HCT116 (cell line): Measurements from ENCODE around the gene ASB15. TPM values are rescaled to one million over a fixed set of nuclear protein-coding genes. Genes with fewer than 3 reads are reported as not detected.

Experiments
- ATAC-seq: fragments of 200-7000 bp; cut with Tn5 transposase; 2 replicates; pipeline ENCODE4 v1.9.1; 2020; ENCODE audit warnings: mild to moderate bottlenecking, moderate library complexity
- BruUV-seq: library from RNA; stranded (reverse); fragments of 400-500 nt; replicated peaks from 2 replicates; lab custom pipeline; 2021; lab: Mats Ljungman, UMichigan
- CTCF ChIA-PET: fragments of 300-600 bp; sonication (Branson Sonifier 250); formaldehyde crosslinking; loops from one replicate; lab custom pipeline; 2021; ENCODE audit warnings: antibody characterized with exemption; lab: Charles Lee
- POLR2A ChIA-PET: fragments of 300-600, 350-600 bp; sonication (Branson Sonifier 250); formaldehyde crosslinking; loops from one replicate; lab custom pipeline; 2021; ENCODE audit warnings: antibody characterized with exemption; lab: Charles Lee
- RAD21 ChIA-PET, 2 experiments: fragments of 300-600 bp; sonication (Branson Sonifier 250); formaldehyde crosslinking; loops; one replicate each; lab custom pipeline; 2023; ENCODE audit warnings: low total read pairs in 2 of 2; ENCODE audit not compliant: uncharacterized antibody in 2 of 2, unreplicated experiment in 2 of 2, low non-redundant PET in 1 of 2; lab: Charles Lee
- DNase-seq: peaks from one replicate; pipeline ENCODE4 v3.0.0-alpha.2; 2010; ENCODE audit warnings: low read depth, low spot score
- H2AFZ ChIP-seq: fragments of 200-600 bp; shearing (Covaris generic), sonication (generic); 2 replicates; pipeline ENCODE4 v1.6.1; 2017; ENCODE audit warnings: low read depth, mixed run types, mixed read lengths, antibody characterized with exemption, low read length; ENCODE audit not compliant: poor library complexity, severe bottlenecking
- H3K27ac ChIP-seq: 2 replicates; pipeline ENCODE4 v1.5.1; 2012; ENCODE audit warnings: low read depth, low read length
- H3K27me3 ChIP-seq: fragments of 200-600 bp; sonication (generic); 2 replicates; pipeline ENCODE4 v1.6.1; 2016; ENCODE audit warnings: mixed run types, low read length, mixed read lengths; ENCODE audit not compliant: insufficient read depth
- H3K36me3 ChIP-seq, 2 experiments: fragments of 200-500 bp in 1 of 2; fragments of 200-600 bp in 1 of 2; sonication (Bioruptor generic) in 1 of 2; sonication (generic) in 1 of 2; 2 replicates each; pipeline versions ENCODE4 v1.5.1 to v1.6.1; 2014 to 2016; ENCODE audit warnings: low read length in 2 of 2, inconsistent platforms in 1 of 2, mixed read lengths in 1 of 2, mixed run types in 1 of 2; ENCODE audit not compliant: insufficient read depth in 2 of 2, control insufficient read depth in 1 of 2
- H3K4me1 ChIP-seq, 2 experiments: fragments of 200-600 bp in 1 of 2; sonication (generic) in 1 of 2; 2 replicates each; pipeline versions ENCODE4 v1.5.1 to v1.6.1; 2012 to 2017; ENCODE audit warnings: low read length in 2 of 2, inconsistent platforms in 1 of 2, mild to moderate bottlenecking in 1 of 2, mixed read lengths in 1 of 2, mixed run types in 1 of 2, moderate library complexity in 1 of 2; ENCODE audit not compliant: insufficient read depth in 2 of 2, control insufficient read depth in 1 of 2
- H3K4me2 ChIP-seq: fragments of 200-600 bp; sonication (generic); 2 replicates; pipeline ENCODE4 v1.6.1; 2017; ENCODE audit warnings: mixed run types, low read length, mixed read lengths
- H3K4me3 ChIP-seq, 2 experiments: fragments of 200-600 bp in 1 of 2; sonication (generic) in 1 of 2; replicated peaks in 1 of 2; 2 replicates each; pipeline ENCODE4 v1.5.1; 2011 to 2016; ENCODE audit warnings: low read length in 2 of 2, control low read depth in 1 of 2, low read depth in 1 of 2, mild to moderate bottlenecking in 1 of 2, mixed read lengths in 1 of 2, mixed run types in 1 of 2
- H3K79me2 ChIP-seq: fragments of 200-600 bp; sonication (generic); 2 replicates; pipeline ENCODE4 v1.6.1; 2017; ENCODE audit warnings: mild to moderate bottlenecking, mixed run types, low read length, moderate library complexity, mixed read lengths; ENCODE audit not compliant: insufficient read depth
- H3K9ac ChIP-seq: fragments of 200-600 bp; sonication (generic); 2 replicates; pipeline ENCODE4 v1.6.1; 2016; ENCODE audit warnings: low read length, mixed read lengths
- H3K9me2 ChIP-seq: fragments of 200-600 bp; sonication (generic), shearing (Covaris generic); 2 replicates; pipeline ENCODE4 v1.6.1; 2017; ENCODE audit warnings: mixed run types, mild to moderate bottlenecking, moderate library complexity; ENCODE audit not compliant: insufficient read depth
- H3K9me3 ChIP-seq, 2 experiments: fragments of 200-500 bp in 1 of 2; fragments of 200-600 bp in 1 of 2; sonication (Bioruptor generic) in 1 of 2; sonication (generic) in 1 of 2; 2 replicates each; pipeline ENCODE4 v1.6.1; 2014 to 2017; ENCODE audit warnings: low read length in 2 of 2, mixed read lengths in 2 of 2, inconsistent platforms in 1 of 2, low read depth in 1 of 2, mild to moderate bottlenecking in 1 of 2, mixed run types in 1 of 2, moderate library complexity in 1 of 2; ENCODE audit not compliant: control insufficient read depth in 1 of 2, insufficient read depth in 1 of 2
- H4K20me1 ChIP-seq: fragments of 200-600 bp; sonication (generic), shearing (Covaris generic); 2 replicates; pipeline ENCODE4 v1.6.1; 2017; ENCODE audit warnings: mixed run types, mild to moderate bottlenecking, moderate library complexity; ENCODE audit not compliant: insufficient read depth
- CBX3 ChIP-seq: IDR thresholded peaks from 2 replicates; pipeline ENCODE4 v1.6.1; 2012; ENCODE audit warnings: low read depth
- CEBPB ChIP-seq: IDR thresholded peaks from 2 replicates; pipeline ENCODE4 v1.6.1; 2012; ENCODE audit warnings: low read depth
- CTCF ChIP-seq, 3 experiments: fragments of 200-600 bp in 1 of 3; sonication (generic) in 1 of 3; IDR thresholded peaks in 2 of 3; conservative IDR thresholded peaks in 1 of 3; 2 replicates each; pipeline ENCODE4 v1.5.1; 2012 to 2017; ENCODE audit warnings: low read depth in 2 of 3, low read length in 2 of 3, antibody characterized with exemption in 1 of 3, borderline replicate concordance in 1 of 3, control low read depth in 1 of 3, mild to moderate bottlenecking in 1 of 3, mixed read lengths in 1 of 3, mixed run types in 1 of 3, moderate library complexity in 1 of 3; ENCODE audit not compliant: insufficient read depth in 1 of 3
- ELF1 ChIP-seq: IDR thresholded peaks from 2 replicates; pipeline ENCODE4 v1.6.1; 2012; ENCODE audit warnings: low read depth, borderline replicate concordance
- EZH2phosphoT487 ChIP-seq: fragments of 200-600 bp; IDR thresholded peaks from 2 replicates; pipeline ENCODE4 v1.6.1; 2018; ENCODE audit warnings: antibody characterized with exemption, borderline replicate concordance
- FOSL1 ChIP-seq: IDR thresholded peaks from 2 replicates; pipeline ENCODE4 v1.6.1; 2012; ENCODE audit warnings: low read depth
- JUND ChIP-seq: IDR thresholded peaks from 2 replicates; pipeline ENCODE4 v1.6.1; 2012
- MAX ChIP-seq: IDR thresholded peaks from 2 replicates; pipeline ENCODE4 v1.6.1; 2012
- POLR2A ChIP-seq: IDR thresholded peaks from 2 replicates; pipeline ENCODE4 v1.7.0; 2011; ENCODE audit warnings: borderline replicate concordance; ENCODE audit not compliant: insufficient read depth, insufficient read length; ENCODE audit errors: extremely low read depth
- POLR2AphosphoS5 ChIP-seq: IDR thresholded peaks from 2 replicates; pipeline ENCODE4 v1.6.1; 2011; ENCODE audit warnings: mild to moderate bottlenecking, low read depth, low read length, moderate library complexity
- RAD21 ChIP-seq: IDR thresholded peaks from 2 replicates; pipeline ENCODE4 v1.6.1; 2012; ENCODE audit warnings: low read depth, mild to moderate bottlenecking
- REST ChIP-seq: IDR thresholded peaks from 2 replicates; pipeline ENCODE4 v1.6.1; 2012; ENCODE audit warnings: low read depth
- SRF ChIP-seq: IDR thresholded peaks from 2 replicates; pipeline ENCODE4 v1.6.1; 2012; ENCODE audit warnings: low read depth
- YY1 ChIP-seq: IDR thresholded peaks from 2 replicates; pipeline ENCODE4 v1.6.1; 2011; ENCODE audit warnings: low read length, low read depth, moderate library complexity, mild to moderate bottlenecking; ENCODE audit not compliant: insufficient replicate concordance; ENCODE audit errors: extremely low read depth
- ZBTB33 ChIP-seq: IDR thresholded peaks from 2 replicates; pipeline ENCODE4 v1.6.1; 2011; ENCODE audit warnings: mild to moderate bottlenecking, low read length, moderate library complexity; ENCODE audit not compliant: insufficient replicate concordance; ENCODE audit errors: extremely low read depth
- ZNF274 ChIP-seq: fragments of 200-500 bp; sonication (Bioruptor generic); IDR thresholded peaks from 2 replicates; pipeline ENCODE4 v1.6.1; 2014; ENCODE audit warnings: mild to moderate bottlenecking, low read depth, low read length, inconsistent platforms
- intact Hi-C: fragments of 100-400 bp; cut with micrococcal nuclease; formaldehyde crosslinking; loops from 2 replicates; pipeline ENCODE4 v1.10.0; 2022
- total RNA-seq: library from RNA; stranded (reverse); gene quantifications from one replicate; pipeline ENCODE4 v1.2.1, GENCODE V29; 2021; ENCODE audit not compliant: unreplicated experiment

ASB15 gene
- total RNA-seq, 1 experiment from 2014 or later = not detected

- POLR2A ChIA-PET = no interaction called here
- CTCF ChIA-PET = no interaction called here
- H3K79me2 ChIP-seq = no peaks in the 10 kb centered on the region
These were observed 32.1 kb upstream of the ASB15 start for GRCh38 chr7:123569352-123570010.

More at GRCh38 chr7:123569352-123570010, 32.1 kb upstream of the ASB15 start:
- H4K20me1 ChIP-seq = no peaks in the 10 kb centered on the region
- TF ChIP-seq CBX3 = no peak
- TF ChIP-seq ZNF274 = no peak
- TF ChIP-seq CEBPB = no peak
- TF ChIP-seq YY1 = no peak
- TF ChIP-seq FOSL1 = no peak
- TF ChIP-seq REST = no peak
- TF ChIP-seq EZH2phosphoT487 = no peak
- TF ChIP-seq ELF1 = no peak
- TF ChIP-seq POLR2A = no peak
- TF ChIP-seq POLR2AphosphoS5 = no peak
- TF ChIP-seq CTCF (IDR thresholded peaks at IDR 0.05 in 2 of 3, conservative IDR thresholded peaks at IDR 0.05 in 1 of 3; ENCODE audit: borderline replicate concordance in 1 of 3, insufficient read depth in 1 of 3, low read depth in 2 of 3, low read length in 2 of 3) = no peak
- TF ChIP-seq RAD21 = no peak
- TF ChIP-seq ZBTB33 = no peak
- TF ChIP-seq MAX = no peak
- TF ChIP-seq SRF = no peak
- TF ChIP-seq JUND = no peak
- TF ChIP-seq, all 23 proteins: peak for 0
- Histone ChIP-seq H3K4me1 (peaks cover 2 to 5% of the 10 kb centered on the region in 2 experiments; a peak in 2 of 4 replicates), H3K9ac (no peak overlapping the region), H3K27ac (no peak overlapping the region), H3K9me2 (no peaks in the 10 kb centered on the region), H3K27me3 (no peaks in the 10 kb centered on the region), H3K4me2 (no peak overlapping the region), H3K4me3 (no peak overlapping the region), H3K36me3 (no peaks in the 10 kb centered on the region), H3K9me3 (no peaks in the 10 kb centered on the region), H2AFZ (no peak overlapping the region)
- RAD21 ChIA-PET = no interaction called here
- no TSS peak for BruUV-seq
- no peak for DNase-seq
- intact Hi-C loops = no loop called here
- ATAC-seq = no peak
